GM19238 (cell line): ENCODE results near the gene ZDHHC14.
"Not testable (repeated sequence)": the region's sequence is repeated elsewhere in the genome, so short reads cannot be mapped to it uniquely, and the experiment has no call there.

Experiments used
- DNase-seq: peaks from one replicate; pipeline ENCODE4 v3.0.0; 2011; ENCODE audit warnings: low spot score; ENCODE audit not compliant: insufficient read length

The ZDHHC14 gene

GRCh38 chr6:157464653-157465535 is 83.9 kb downstream of the ZDHHC14 start:
- no peak for DNase-seq

GRCh38 chr6:157466342-157466648 is 85.3 kb downstream of the ZDHHC14 start:
- no peak for DNase-seq

- DNase-seq = not testable (repeated sequence)
Measured at GRCh38 chr6:157467339-157467738, 86.3 kb downstream of the ZDHHC14 start.

- DNase-seq = no peak
Measured at GRCh38 chr6:157468054-157468453, 87.1 kb downstream of the ZDHHC14 start.

- DNase-seq = no peak
Measured at GRCh38 chr6:157468574-157468973, 87.6 kb downstream of the ZDHHC14 start.

- DNase-seq = no peak
Measured at GRCh38 chr6:157469378-157469777, 88.4 kb downstream of the ZDHHC14 start.

- DNase-seq = no peak
Measured at GRCh38 chr6:157471077-157471686, 90.2 kb downstream of the ZDHHC14 start.

GRCh38 chr6:157471895-157472686 is 91.1 kb downstream of the ZDHHC14 start:
- DNase-seq = no peak

- DNase-seq = no peak
Measured at GRCh38 chr6:157476797-157477196, 95.8 kb downstream of the ZDHHC14 start.

- no peak for DNase-seq
Measured at GRCh38 chr6:157478926-157479325, 97.9 kb downstream of the ZDHHC14 start.

GRCh38 chr6:157479464-157480303 is 98.7 kb downstream of the ZDHHC14 start:
- no peak for DNase-seq

- no peak for DNase-seq
Measured at GRCh38 chr6:157481189-157481864, 100.3 kb downstream of the ZDHHC14 start.

- DNase-seq = no peak
Measured at GRCh38 chr6:157481865-157482249, 100.9 kb downstream of the ZDHHC14 start.

- no peak for DNase-seq
Measured at GRCh38 chr6:157483770-157484169, 102.8 kb downstream of the ZDHHC14 start.

- no peak for DNase-seq
Measured at GRCh38 chr6:157484181-157484580, 103.2 kb downstream of the ZDHHC14 start.

- DNase-seq = no peak
Measured at GRCh38 chr6:157486572-157486971, 105.6 kb downstream of the ZDHHC14 start.

GRCh38 chr6:157487110-157487773 is 106.3 kb downstream of the ZDHHC14 start:
- DNase-seq = no peak

GRCh38 chr6:157488058-157488457 is 107.1 kb downstream of the ZDHHC14 start:
- DNase-seq = no peak

GRCh38 chr6:157488716-157489118 is 107.7 kb downstream of the ZDHHC14 start:
- no peak for DNase-seq

- DNase-seq = no peak
Measured at GRCh38 chr6:157490611-157491269, 109.8 kb downstream of the ZDHHC14 start.
